HG03196 (cell line): ENCODE measurements around the gene THG1L.

Experiments
- ATAC-seq: cut with Tn5 transposase; IDR thresholded peaks from one replicate; pipeline ENCODE4 v1.9.1; 2021; ENCODE audit not compliant: unreplicated experiment

The THG1L gene

GRCh38 chr5:157756122-157756521, 24.9 kb downstream of the THG1L start:
- no peak for ATAC-seq

GRCh38 chr5:157758706-157759105, 27.5 kb downstream of the THG1L start:
- ATAC-seq, result no peak

DNA sequence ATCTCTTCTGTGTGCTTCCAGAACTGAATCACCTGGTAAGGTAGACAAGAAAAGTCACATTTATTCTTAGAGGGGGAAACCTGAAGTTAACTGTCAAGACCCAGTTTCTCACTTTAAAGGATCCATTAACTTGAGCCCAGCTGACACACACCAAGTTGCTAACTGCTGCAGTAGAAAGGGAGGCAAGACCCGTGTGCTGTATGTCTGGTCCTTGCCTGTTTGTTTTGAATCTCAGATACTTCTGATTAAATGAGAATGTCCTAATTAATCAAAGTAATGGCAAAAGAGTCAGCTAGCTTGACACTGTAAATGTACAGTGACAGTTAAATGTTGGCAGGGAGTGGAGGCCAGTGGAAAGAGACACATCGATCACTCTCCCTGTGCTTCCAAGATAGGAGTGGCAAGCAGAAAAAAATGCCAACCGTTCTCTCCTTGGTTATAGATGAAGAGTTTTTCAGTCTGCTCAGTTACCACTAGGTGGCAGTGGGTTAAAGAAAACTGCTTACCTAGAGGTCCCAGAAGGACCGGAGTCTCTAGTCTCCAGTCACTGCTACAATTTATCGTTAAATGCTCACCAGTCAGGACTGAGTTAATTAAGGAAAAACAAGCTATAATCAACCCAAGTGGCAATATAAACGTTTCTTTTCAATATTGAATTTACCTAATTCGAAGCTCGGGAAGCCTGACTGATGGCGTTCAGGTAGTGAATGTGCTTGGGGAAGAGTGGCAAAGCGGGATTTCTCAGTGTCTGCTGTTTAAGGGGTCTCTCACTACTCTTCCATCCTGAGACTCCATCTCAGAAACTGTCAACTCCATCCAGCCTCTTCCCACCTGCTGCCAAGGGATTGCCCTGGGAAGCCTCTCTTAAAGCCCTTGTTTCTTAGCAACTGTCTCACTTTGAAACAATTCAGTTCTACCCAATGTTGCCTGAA, 30.7 kb downstream of the THG1L start:
- no peak for ATAC-seq

GRCh38 chr5:157764531-157764930, 33.3 kb downstream of the THG1L start:
- ATAC-seq, result no peak

- no peak for ATAC-seq
These were observed 35.2 kb downstream of the THG1L start for GRCh38 chr5:157766442-157766841.

- ATAC-seq, result no peak
These were observed 35.7 kb downstream of the THG1L start for GRCh38 chr5:157766902-157767301.

- ATAC-seq, result no peak
These were observed 36.5 kb downstream of the THG1L start for GRCh38 chr5:157767689-157768088.

DNA sequence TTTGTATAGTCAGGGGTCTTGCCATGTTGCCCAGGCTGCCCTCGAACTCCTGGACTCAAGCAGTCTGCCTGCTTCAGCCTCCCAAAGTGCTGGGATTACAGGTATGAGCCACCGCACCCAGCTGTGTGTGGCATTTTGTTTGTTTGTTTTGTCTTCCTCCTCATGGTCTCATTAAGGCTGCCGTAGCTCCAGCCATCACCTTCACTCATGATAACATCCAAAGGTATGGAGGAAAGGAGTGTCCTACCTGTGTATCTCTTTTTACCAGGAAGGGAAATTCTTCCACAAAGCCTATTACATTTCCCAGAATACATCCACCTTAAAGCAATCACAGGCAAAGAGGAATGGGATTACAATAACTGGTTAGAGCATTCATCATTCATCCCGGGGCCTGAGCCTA, 39.4 kb downstream of the THG1L start:
- ATAC-seq, result no peak

DNA sequence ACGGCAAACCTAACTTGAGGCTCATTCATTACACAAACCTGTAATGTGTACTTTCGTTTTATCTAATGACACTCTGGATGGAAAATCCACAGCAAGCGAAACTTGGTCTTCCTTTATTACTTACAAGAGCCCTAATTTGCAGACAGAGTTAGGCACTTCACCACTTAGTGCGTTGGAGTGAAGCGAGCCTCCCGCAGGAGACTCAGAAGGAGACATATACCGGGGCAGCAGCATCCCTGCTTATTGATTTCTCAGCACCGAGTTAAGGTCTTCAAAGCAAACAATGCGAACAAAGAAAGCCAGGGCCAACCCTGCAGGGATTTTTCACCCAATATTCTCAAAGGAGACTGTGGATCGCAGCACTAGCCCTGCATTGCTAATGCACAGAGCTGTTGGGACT, 40.9 kb downstream of the THG1L start:
- ATAC-seq, result no peak

DNA sequence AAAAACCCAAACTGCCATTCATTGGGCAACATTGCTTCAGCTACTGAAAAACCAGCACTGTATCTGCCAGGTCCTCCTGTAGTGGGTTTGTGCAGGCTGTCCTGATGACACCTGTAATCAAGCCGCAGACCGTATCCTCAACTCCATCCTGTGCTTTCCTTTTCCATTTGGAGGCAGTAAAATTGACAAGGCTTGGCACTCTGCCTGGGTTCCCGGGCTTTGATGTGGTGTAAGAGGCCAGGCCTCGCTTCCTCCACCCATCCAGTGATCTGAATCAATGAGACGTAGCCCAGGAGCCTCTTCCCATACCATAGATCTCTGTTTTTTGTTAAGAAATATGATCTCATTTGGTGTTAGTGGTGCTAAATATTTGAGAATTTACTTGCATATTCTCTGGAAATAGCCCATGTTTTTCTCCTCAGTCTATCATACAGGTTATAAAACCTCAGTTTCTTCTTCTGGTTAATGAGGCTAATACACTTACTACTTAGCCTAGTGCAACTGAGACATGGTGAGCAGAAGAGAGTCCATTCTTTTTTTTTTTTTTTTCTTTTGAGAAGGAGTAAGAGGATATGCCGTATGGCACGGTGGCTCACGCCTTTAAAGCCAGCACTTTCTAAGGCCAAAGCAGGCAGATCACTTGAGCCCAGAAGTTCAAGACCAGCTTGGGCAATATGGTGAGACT, 47.0 kb downstream of the THG1L start:
- no peak for ATAC-seq

- ATAC-seq, result no peak
These were observed 48.0 kb downstream of the THG1L start for GRCh38 chr5:157779221-157779620.

DNA sequence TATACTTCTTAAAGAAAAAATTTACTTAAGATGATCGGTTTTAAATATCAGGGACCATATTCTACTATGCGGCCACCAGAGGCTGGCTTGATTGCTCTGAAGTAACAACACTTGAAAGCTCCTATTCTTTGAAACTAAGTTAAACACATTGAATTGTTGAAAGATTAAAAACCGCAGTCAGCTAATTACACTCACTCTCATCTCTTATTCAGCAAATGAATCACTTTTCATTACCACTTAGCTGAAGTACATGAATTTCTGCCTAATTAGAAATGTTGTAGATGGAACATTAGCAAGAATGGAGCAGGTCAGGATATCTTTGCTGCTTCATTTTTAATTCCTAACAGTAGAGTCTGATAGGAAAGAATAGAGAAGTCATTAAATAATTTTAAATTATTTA, 54.6 kb downstream of the THG1L start:
- no peak for ATAC-seq
